Cerebellar nuclear complex (tissue), 1 donor: ENCODE data around the gene NLGN2.

Experiments used
- DNase-seq, 2 experiments: peaks; one replicate each; lab custom pipeline; 2025; lab: John Stamatoyannopoulos, UW

The NLGN2 gene

GRCh38 chr17:7414837-7415236 is 7.2 kb downstream of the NLGN2 start:
- no peak for DNase-seq

GRCh38 chr17:7415784-7416183 is 8.1 kb downstream of the NLGN2 start:
- DNase-seq: no peak

- DNase-seq: no peak
Measured at GRCh38 chr17:7416323-7416722, 8.7 kb downstream of the NLGN2 start.

- no peak for DNase-seq
Measured at GRCh38 chr17:7417056-7417655, 9.5 kb downstream of the NLGN2 start.

- no peak for DNase-seq
Measured at GRCh38 chr17:7418472-7419152, 11.0 kb downstream of the NLGN2 start.

- no peak for DNase-seq
Measured at GRCh38 chr17:7419819-7420610, 12.4 kb downstream of the NLGN2 start, which contains the start of gene SPEM1. SPEM1 (plus strand) TSS chr17:7420324; CDS start chr17:7420385, 61 bp downstream.

GRCh38 chr17:7421186-7421585 is 13.5 kb downstream of the NLGN2 start:
- DNase-seq: no peak

GRCh38 chr17:7423679-7424078 is 16.0 kb downstream of the NLGN2 start:
- no peak for DNase-seq

- DNase-seq: no peak
Measured at GRCh38 chr17:7425316-7425715, 17.7 kb downstream of the NLGN2 start, which contains the start of gene SPEM2. SPEM2 (plus strand) TSS chr17:7425616; CDS start chr17:7425689, 73 bp downstream.

GRCh38 chr17:7425756-7426155 is 18.1 kb downstream of the NLGN2 start:
- no peak for DNase-seq

GRCh38 chr17:7426203-7426863 is 18.7 kb downstream of the NLGN2 start:
- no peak for DNase-seq

- no peak for DNase-seq
Measured at GRCh38 chr17:7426896-7427489, 19.3 kb downstream of the NLGN2 start.

GRCh38 chr17:7427549-7427948 is 19.9 kb downstream of the NLGN2 start:
- no peak for DNase-seq

GRCh38 chr17:7428557-7428956 is 20.9 kb downstream of the NLGN2 start, which contains the start of gene SPEM3:
SPEM3 (plus strand) TSS chr17:7428857; CDS start chr17:7428903, 46 bp downstream.
- no peak for DNase-seq

- DNase-seq: no peak
Measured at GRCh38 chr17:7429722-7430121, 22.1 kb downstream of the NLGN2 start.

- DNase-seq: no peak
Measured at GRCh38 chr17:7431231-7431630, 23.6 kb downstream of the NLGN2 start.

- no peak for DNase-seq
Measured at GRCh38 chr17:7432296-7432695, 24.7 kb downstream of the NLGN2 start.

GRCh38 chr17:7435676-7436555 is 28.3 kb downstream of the NLGN2 start:
- DNase-seq: no peak

GRCh38 chr17:7436556-7437368 is 29.1 kb downstream of the NLGN2 start:
- DNase-seq: no peak

GRCh38 chr17:7437369-7437863 is 29.8 kb downstream of the NLGN2 start:
- DNase-seq: no peak
